GM23338 (cell line): ENCODE data around the gene ATXN7L1.

Experiments
- CREB1 ChIP-seq: fragments of 250-450 bp; sonication (Bioruptor Pico); IDR thresholded peaks from 2 replicates; pipeline ENCODE4 v1.5.0; 2020; ENCODE audit warnings: low read depth, mild to moderate bottlenecking, moderate library complexity
- CTCF ChIP-seq, 2 experiments: fragments of 200-600 bp in 1 of 2; sonication (generic) in 1 of 2; conservative IDR thresholded peaks; 2 replicates each; pipeline versions ENCODE4 v1.5.1 to v1.6.1; 2016 to 2017; ENCODE audit warnings: antibody characterized with exemption in 2 of 2, low read depth in 2 of 2, mild to moderate bottlenecking in 2 of 2, moderate library complexity in 1 of 2
- ETS1 ChIP-seq: IDR thresholded peaks from 2 replicates; pipeline ENCODE4 v1.6.1; 2016; ENCODE audit warnings: antibody characterized with exemption
- EZH2 ChIP-seq: fragments of 200-600 bp; sonication (generic); IDR thresholded peaks from one replicate; pipeline ENCODE4 v1.8.0; 2017; ENCODE audit warnings: antibody characterized with exemption, mild to moderate bottlenecking, low read depth; ENCODE audit not compliant: unreplicated experiment
- EZH2phosphoT487 ChIP-seq: fragments of 200-600 bp; sonication (generic); IDR thresholded peaks from one replicate; pipeline ENCODE4 v1.8.1; 2018; ENCODE audit warnings: antibody characterized with exemption; ENCODE audit not compliant: unreplicated experiment
- JUNB ChIP-seq: IDR thresholded peaks from one replicate; pipeline ENCODE4 v1.6.1; 2016; ENCODE audit warnings: antibody characterized with exemption; ENCODE audit not compliant: unreplicated experiment
- POLR2AphosphoS5 ChIP-seq: IDR thresholded peaks from 2 replicates; pipeline ENCODE4 v1.6.1; 2016; ENCODE audit warnings: antibody characterized with exemption, low read depth
- STAT1 ChIP-seq: IDR thresholded peaks from one replicate; pipeline ENCODE4 v1.6.1; 2016; ENCODE audit warnings: antibody characterized with exemption; ENCODE audit not compliant: unreplicated experiment
- ZNF462 ChIP-seq: fragments of 250-450 bp; sonication (Bioruptor Pico); IDR thresholded peaks from 2 replicates; pipeline ENCODE4 v1.5.0; 2020; ENCODE audit warnings: mild to moderate bottlenecking, moderate library complexity

GRCh38 chr7:105816266-105816843 is 60.0 kb downstream of the ATXN7L1 start:
- TF ChIP-seq CTCF (conservative IDR thresholded peaks at IDR 0.05; ENCODE audit: low read depth in 2 of 2) (no peak), STAT1 (no peak), EZH2phosphoT487 (no peak), CREB1 (CRISPR knock-in tag) (no peak), POLR2AphosphoS5 (no peak), EZH2 (no peak), JUNB (no peak), ETS1 (no peak), ZNF462 (no peak)
